ENCODE results near the gene CADPS.

CADPS gene

DNA sequence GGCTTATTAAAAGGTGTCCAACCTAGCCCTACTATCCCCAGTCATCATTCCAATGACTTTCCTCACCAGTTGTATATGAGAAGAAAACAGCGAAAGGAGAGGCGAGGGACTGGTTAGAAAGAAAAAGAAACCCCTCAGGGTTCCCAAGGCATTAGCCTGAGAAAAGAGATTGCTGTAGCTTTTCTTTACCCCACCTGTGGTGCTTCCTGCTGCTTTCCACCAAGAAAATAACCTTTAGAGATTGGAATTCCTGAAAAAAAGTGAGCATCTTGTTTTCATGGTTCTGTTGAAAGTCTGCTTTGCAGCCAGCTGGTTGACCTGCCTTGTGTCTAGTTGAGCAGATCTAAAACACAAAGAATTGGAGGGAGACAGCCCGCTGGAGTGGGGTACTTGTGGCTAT lies 196.4 kb downstream of the CADPS start:
- DNase-seq, result no peak

DNA sequence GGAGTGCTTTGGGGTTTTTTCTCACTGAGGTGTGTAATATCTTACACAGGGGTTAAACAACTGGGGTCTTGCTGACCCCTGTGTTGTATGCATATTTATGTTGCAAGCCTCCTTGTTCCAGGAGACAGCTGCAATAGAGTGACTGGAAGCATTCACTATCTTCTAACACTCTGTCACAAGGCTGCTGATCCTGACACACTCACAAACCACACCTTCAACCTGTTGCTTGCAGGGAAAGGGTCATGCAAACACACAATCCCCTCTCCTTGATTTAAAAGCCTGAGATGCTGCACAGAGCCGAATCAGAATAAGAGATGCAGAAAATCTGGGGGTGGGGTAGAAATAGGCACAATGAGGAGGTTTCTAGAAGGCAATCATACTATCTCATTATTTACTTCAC lies 197.3 kb downstream of the CADPS start:
- no peak for DNase-seq

DNA sequence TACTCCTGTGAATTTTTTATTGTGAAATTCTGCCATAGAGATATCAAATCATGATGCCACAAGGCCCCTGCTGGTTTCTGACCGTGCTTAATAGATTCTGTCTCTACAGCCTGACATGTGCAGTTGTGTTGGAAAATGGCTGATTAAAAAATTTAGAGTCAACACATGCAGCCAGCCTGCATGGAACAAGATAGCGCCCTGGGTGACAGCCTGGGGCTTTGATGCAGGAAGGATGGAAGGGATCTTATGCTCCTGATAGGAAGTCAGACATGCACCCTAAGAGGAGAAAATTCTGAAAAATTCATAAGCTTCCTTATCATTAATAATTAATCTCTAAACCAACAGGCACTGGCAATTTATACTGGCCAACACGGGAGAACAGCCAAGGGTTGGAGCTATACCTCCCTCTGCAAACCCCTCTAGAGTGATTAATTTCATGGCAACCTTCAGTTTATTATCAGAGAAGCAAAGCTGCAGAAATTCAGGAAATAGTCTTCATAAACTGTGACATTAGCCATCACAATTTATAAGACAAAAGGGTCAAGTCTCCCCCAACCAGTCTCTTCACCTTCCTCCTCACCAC lies 198.4 kb downstream of the CADPS start:
- DNase-seq, result no peak

DNA sequence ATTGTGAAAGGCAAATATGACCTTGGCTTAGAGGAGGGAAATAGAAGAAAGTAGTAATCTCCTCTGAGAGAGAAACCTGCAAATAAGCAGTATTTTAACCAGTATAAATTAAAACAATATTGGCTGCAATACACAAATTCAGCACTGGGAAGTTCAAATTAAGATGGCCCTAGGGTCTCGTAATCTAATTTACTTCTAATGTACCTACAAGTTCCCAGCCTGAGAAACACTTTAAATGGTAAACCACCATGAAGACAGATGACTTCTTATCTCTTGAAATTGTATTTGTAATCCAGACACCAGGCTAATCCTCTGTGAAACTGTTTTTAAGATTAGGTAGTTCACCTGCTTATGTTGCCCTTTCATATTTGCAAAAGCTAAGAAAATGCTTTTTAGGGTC lies 199.7 kb downstream of the CADPS start:
- DNase-seq, result no peak

DNA sequence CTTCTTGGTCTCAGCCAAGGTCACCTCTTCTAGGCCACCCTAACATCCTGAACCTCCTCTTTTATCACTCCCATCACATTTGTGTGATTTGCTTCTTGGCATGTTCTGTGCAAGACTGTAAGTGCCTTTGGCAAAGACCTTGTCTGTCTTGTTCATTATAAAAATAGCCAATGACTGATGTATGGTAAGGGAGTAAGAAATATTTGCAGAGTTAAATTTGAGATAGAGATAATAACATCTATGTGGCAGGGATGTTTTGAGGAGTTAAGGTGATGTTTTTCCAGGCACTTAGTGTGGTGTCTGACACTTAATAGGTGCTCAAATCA lies 202.3 kb downstream of the CADPS start:
- no peak for DNase-seq

DNA sequence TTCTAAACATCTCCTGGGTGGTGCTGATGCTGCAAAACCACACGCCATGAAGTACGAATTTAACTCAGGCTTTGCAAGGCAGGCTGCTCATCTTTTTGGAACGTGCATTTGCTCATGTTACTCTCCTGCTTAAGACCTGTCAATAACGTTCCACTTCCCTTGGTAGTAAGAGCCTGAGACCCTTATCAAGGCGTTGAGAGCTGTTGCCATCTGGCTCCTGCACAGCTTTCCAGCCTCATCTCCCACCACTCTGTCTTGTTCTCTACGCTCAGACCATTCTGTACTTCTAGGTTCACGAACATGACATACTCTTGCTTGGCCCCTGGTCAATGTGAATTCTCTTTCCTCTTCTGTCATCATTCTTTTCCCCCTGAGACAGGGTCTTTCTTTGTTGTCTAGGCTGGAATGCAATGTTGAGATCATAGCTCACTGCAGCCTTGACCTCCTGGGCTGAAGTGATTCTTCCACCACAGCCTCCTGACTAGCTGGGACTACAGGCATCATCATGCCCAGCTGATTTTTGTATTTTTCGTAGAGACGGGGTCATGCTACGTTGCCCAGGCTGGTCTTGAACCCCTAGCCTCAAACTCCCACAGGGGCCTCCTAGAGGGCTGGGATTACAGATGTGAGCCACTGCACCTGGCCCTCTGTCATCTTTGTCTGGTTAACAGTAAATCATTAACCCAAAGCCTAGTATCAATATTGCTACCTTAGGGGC lies 202.8 kb downstream of the CADPS start:
- no peak for DNase-seq

DNA sequence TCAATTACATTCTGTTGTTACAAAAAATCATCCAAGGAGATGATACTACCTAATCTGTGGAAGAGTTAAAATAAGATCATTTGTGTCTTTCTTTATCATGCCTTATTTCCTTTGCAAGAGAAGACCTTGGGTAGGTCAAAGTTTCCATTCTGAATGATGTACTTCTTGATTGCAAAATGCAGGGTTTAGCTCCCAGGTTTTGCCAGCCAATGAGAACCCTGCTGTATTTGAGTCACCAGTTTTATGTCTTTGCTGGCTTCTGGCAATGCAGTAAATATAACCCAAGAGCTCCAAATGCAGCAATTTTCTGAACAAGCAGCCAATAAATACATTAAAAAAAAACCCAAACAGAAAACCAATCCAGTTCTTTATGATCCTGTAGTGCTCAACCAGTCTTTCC lies 204.9 kb downstream of the CADPS start:
- DNase-seq, result no peak

DNA sequence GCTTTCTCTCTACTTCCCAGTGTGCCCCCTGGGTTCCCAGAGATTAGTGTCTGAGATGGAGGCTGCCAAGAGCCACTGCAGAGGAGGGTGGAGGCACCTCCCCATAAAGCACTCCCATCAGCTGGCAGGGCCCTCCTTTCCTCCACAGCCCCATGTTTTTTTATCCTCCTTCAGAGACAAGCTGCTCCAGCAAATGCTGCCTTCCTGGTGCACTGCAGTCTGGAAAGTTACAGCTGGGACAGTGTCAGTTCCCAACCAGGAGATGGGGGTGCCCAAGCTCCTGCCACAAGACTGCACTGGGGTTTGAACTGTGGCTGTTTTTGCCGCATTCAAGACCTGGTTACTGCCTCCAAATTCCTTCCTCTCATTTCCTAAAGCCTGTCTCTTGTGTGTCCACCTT lies 206.1 kb downstream of the CADPS start:
- no peak for DNase-seq

DNA sequence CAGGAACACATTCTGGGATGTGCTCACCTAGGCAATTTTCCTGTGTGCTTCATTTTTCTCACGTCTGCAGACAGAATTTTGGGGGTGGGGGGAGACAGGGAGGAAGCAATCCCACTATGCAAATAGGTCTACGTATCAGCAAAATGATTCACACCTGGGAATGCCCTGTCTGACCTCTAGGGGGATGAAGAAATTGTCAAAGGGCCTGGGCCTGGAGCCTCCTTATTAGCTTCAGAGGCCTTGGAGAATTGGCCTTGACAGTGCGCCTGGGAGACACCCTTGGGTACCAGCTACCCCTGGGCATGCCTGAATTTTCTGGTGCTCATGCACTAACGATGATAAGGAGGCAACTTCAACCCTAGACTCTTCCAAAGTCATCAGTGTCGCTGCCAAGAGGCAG lies 207.5 kb downstream of the CADPS start:
- no peak for DNase-seq

DNA sequence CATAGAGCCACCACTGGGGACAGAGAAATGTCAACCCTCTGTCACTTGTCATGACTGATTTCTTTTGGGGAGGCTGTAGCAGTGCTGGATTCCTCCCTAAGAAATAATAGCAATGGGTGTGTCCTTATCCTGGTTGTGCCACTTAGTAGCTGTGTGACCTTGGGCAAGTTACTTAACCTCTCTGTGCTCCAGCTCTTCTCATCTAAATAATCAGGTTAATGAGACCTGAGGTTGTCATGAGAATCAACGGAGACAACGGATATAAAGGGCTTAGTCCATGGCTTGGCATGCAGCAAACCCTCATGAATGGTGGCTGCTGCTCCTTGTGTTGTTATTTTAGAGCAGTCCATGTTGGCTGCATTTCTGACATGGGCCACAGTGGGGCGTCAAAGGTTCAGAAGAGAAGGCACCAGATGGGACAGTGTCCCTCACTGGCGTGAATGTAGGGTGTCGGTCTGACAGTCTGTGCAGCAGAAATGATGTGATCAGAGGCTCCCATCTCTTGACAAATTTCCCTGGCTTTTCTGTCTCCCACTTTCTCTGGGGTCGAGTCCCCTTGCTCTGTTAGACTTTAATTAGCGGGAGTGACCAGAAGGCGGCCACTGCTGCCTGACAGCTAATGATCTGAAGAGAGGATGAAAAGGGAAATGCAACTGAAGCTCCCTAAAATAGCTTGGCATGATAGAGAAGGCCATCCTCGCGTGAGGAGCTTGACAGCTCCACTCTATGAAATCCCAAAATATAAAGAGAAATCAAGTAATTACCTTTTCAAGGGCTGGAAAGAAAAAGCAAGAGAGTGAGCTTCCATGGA lies 209.4 kb downstream of the CADPS start:
- peak; percentile 57 for DNase-seq

DNA sequence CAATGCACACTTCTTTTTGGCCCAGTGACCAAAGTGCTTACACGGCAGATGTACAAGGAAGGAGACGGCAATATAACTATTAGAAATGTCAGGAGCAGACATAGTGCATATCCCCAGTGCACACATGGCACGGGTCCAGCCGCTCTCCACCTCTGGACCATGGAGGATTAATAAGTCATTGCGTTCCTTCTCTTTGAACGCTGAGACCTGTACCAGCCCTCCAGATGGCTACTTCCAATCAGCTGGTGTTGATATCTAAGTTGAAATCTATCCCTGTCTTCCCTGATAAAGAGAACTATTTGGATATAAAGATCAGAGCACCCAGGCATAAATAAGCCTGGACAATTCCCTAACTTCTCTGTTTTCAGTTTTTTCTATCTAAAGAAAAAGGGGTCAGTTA lies 212.5 kb downstream of the CADPS start:
- DNase-seq, result no peak

DNA sequence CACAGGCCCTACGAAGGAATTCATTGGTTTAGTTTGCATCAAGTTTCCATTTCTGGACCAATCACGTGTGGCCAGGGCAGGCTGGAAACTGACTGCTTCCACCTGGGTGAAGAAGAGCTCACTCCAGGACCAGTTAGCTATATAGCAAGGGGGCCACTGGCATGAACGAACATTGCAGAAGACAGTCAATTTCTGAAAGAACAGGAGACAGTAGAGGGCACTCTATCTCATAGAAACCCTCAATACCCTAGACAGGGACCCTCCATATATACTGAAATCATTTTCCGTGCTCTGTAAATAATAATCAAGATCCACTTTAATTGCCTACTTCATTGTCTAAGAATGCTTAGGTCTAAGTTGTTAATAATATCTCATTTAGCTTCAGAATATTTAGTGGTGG lies 215.6 kb downstream of the CADPS start:
- DNase-seq, result no peak

DNA sequence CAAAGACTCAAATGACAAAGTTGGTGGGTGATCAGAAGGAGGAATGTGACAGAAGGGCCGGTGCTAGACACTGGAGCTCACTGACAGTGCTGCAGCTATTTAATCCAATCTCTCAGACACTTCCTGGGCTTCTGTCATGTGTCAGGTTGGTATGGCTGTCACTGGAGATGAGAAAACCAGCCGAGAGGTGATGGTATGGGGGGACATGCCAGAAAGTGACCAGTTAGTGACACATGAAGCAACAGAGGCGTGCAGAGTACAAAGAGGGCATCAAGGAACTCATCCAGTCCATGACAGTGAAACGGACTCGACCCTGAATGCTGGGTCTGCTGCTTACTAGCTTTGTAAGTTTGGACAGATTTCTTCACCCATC lies 219.5 kb downstream of the CADPS start:
- no peak for DNase-seq

DNA sequence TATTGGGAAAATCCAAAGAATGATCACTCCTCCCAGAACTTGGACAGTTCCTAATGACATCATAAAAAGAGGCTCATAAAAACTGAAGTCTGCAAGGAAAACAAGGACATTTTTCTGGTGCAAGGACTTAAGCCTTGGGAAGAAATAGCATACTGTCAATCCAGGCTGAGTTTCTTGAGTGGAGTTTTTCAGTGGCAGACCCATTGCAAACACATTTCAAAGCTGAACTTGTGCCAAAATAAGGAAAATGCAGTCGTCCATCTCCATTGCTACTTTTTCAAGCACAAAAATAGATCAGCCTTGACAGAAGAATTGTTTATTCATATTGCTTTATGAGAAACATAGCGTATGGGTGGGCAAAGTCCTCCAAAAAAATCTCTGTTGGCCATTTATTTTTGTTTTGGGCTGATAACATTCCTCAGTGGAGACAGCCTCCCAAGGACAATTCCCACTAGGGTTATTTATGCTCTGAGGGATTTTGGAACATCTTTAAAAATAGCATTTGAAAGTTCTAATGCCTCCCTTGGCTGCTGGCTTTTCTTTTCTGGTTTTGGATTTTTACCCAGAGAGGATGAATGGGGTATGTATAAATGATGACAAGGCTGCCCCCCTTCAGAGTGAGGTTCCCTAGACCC lies 220.0 kb downstream of the CADPS start:
- DNase-seq, result no peak

DNA sequence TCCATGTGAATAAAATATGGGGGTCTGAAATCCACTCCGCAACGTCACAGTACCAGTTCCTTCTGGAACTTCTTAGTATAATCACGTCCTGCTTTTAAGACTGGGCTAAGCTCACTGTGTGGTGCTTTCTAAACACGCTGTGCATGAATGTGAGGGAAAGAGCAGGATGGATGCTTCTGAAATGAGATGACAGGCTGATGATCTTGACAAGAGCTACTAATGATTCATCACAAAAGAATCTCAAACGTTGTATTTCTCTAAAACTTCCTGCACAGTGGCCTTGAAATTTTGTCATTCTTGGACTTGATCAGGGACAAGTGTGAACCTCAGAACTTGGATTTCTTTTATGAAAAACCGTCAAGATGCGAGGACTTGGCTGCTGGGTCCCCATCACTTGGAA lies 221.4 kb downstream of the CADPS start:
- DNase-seq, result no peak

DNA sequence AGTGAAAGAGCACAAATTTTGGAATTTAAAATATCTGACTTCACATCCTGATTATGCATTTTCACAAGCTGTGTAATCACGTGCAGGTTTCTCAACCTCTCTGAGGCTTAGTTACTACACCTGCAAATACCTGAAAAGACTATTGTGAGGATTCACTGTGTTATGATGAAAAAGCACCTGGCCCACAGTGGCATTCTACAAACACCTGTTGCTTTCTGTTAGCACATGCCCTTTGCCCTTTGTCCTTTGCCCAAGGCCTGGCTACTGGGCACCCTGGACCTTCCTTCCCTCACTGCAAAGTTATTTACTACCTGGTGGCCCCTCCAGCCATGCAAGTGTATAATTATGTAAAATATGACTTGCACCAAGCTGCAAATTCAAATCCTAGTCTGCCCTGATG lies 227.5 kb downstream of the CADPS start:
- no peak for DNase-seq

DNA sequence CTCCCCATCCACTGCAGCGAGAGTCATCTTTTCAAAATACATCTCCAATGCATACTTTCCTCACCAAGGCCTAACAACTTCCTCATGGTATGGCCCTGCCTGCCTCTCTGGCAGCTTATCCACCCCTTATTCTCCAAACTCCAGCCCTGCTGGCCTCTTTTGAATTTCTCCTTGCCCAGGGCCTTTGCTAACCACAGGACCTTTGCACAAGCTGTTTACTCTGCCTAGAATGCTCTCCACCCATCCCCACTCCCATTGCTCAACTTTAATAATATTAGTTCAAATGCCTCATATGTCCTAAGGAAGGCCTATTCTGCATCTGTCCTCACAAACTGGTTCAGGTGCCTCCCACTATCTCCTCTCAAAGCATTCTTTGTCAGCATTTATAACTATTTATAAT lies 230.7 kb downstream of the CADPS start:
- DNase-seq, result no peak

DNA sequence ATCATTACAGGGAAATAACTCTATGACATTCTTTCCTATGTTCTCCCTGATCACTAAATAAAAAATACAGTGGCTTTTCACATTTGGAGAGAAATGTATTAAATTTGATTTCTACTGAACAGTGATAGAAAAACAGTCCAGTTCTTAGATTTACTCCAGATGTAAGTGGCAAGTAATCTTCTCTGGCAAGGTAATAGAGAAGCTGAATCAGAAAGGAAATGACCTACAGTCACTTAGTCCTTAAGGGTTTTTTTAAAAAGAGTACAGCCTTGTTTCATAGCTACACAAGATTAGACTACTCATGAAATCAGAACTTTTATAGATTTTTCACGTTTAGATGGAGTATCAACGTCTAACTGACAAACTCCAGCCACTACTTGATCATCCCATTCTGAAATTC lies 236.9 kb downstream of the CADPS start:
- DNase-seq, result no peak

DNA sequence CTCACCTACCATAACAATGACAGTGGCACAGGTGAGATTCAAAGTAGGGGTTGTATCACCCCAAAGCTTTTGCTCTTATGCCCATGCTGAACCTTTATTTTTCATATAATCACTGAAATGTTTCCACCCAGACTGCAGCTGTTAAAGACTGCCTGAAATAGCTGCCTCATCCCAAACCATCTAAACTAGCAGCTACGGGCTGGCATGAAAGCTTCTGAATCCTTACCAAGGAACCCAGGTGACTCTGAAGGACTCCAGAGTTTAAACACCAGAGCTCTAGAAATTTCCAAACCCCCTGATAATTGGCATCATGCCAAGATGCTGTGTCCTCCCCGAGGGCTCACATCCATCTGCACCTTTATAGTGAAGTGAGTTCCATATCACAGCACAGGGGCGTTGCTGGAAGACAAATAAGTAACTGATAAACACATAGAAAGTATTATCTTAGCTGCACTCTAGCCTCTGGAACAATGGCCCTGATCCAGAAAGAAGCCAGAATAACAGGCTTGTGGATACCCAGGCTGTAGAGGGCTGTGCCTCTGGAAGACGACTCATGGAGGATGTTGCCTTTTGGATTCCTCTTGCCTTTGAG lies 238.9 kb downstream of the CADPS start:
- DNase-seq, result no peak

DNA sequence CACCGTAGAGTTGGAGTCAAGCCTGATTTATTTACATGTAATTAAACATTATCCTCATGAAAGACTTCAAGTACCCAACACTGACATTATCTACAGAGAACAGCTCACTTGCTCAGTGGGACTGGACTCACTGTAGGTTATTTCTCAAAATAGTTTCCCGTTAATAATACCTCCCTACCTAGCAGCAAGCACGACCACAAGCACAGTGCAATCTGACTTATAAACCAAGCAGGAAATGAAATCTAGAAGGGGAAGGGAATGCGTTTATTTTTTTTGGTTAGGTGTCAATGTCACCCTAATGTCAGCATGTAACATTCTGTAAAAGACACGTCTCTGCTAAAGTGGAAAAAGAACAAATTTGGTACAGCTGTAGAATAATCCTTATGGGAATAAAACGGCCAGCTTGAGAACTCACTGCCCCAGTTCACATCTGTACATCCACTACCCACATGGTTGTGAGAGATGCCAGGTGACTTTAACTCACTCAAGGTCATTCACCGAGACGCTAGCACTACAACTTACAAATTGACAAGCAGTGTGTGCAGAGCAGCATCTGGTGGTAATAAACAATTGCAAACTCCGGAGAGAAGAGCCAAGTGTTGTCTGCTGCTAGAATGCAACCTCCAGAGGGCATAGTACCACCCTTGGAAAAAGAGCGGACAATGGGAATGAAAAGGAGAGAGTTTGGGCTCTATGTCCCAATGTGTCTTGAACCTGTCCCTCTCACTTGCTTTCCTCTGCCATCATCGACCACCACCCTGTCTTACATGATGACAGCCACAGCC lies 242.5 kb downstream of the CADPS start:
- no peak for DNase-seq

DNA sequence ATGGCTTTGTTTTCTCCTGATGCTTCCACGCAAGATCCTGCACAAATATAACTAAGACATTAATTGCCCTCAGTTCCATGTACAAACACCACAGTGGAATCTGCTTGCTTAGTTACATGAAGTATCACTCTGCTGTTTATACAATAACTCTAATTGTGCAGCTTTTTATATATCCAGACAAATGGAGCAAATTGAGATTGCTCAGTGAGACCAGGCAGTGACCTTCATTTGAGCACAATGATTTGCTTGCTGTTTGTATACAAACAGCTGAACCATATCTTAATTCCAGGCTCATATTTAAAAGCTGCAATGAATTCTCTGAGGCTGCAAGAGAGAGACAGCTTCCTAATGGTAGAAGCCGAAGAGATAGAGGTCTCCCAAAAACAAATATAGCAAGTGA lies 243.7 kb downstream of the CADPS start:
- no peak for DNase-seq

DNA sequence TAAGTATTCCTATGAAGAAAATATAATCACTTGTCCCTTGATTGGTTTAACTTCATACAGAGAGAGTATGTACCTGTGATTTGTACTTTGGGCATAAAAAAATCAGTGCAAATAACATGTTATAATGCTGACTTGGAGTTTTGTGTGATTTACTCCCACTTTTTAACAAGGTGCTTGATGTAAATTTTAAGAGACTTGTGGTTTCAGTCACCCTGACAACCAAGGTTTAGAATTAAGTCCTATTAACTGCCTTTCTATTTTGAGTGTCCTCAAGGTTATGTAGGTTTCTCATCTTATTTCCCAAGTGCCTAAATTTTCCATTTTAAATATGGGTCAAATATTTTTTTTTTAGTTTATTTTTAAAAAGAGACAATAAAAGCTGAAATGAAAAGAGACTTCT lies 244.6 kb downstream of the CADPS start:
- DNase-seq, result no peak

DNA sequence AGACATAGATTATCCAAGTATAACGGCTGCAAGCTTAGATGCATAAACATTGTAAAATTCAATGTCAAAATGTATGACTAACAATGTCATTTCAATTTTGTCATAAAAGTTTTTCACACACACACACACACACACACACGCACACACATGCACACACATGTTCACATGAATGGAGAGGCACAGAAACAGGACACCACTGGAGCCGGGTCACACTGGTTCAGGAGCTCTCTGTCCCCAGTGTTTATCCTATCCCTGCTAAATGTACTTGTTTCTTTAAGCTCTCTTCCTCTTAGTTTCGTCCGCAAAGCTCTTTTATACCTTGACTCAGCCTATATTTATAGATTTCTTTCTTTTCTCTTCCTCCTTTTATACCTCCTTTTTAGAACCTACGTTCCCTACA lies 249.9 kb downstream of the CADPS start:
- DNase-seq, result no peak
